ENCODE data around the gene SEC61A2. TPM values are rescaled to one million over a fixed set of nuclear protein-coding genes. Genes with fewer than 3 reads are reported as not detected.

Gene SEC61A2
- total and polyA plus RNA-seq, 2 experiments from 2014 or later, result 8.7 to 17.6 TPM

DNA sequence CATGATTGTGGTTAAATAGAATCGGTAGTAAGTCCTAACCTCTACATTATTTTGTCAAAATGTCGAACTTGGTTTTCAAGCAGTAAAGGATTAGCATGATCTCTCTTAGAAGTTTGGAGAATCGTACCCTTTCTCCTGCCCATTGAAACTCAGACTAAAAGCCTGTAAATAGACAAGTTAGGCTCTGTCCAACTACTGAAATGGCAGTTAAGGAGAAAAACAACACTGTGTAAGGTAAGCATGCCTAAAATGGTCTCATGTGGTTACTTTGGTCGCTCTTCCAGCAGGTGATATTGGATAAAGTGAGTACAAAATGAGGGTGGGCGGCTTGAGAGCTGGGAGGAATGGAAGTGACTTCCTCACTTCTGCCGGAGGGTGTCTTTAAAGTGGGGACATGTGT lies 25.0 kb downstream of the SEC61A2 start:
- peaks cover 8% of the 10 kb centered on the region; the same call in 2 of the 3 replicates for H3K36me3 Mint-ChIP-seq (ENCODE audit: low read depth)
- H3K4me3 ChIP-seq, result no peak overlapping the region
- no peaks in the 10 kb centered on the region for H3K9me2 ChIP-seq (ENCODE audit: insufficient read depth)
- H3K79me2 ChIP-seq (replicated peaks; ENCODE audit: insufficient read depth), result no peaks in the 10 kb centered on the region
- H3K27me3 ChIP-seq (ENCODE audit: insufficient read depth), result no peaks in the 10 kb centered on the region
- no peak overlapping the region for H3K4me2 ChIP-seq
- H3K4me3 Mint-ChIP-seq, result no peak overlapping the region
- DNase-seq (ENCODE audit: low spot score) (no peak), ATAC-seq (no peak)
- no peaks in the 10 kb centered on the region; the same call in 1 of the 2 replicates for H3K4me1 ChIP-seq (ENCODE audit: insufficient read depth)
- H3F3A ChIP-seq (replicated peaks; ENCODE audit: low read depth), result no peaks in the 10 kb centered on the region
- H3K9me3 Mint-ChIP-seq, result no peaks in the 10 kb centered on the region
- H3K4me1 Mint-ChIP-seq, result no peaks in the 10 kb centered on the region
- H3K36me3 ChIP-seq (ENCODE audit: insufficient read depth), result peaks cover 13% of the 10 kb centered on the region; the same call in 1 of the 2 replicates
- no peak overlapping the region for H3K27ac Mint-ChIP-seq
- no peak overlapping the region for H3K27ac ChIP-seq (ENCODE audit: low read depth)
- no peak overlapping the region for H2AFZ ChIP-seq
- peaks cover 2% of the 10 kb centered on the region for H3K27me3 Mint-ChIP-seq (ENCODE audit: insufficient read depth, low read depth, poor library complexity)
- TF ChIP-seq STAT1 (IDR thresholded peaks at IDR 0.05; ENCODE audit: unreplicated experiment), result no peak
- TF ChIP-seq ZNF462 (CRISPR knock-in tag; IDR thresholded peaks at IDR 0.05), result no peak
- TF ChIP-seq ZNF114 (CRISPR knock-in tag; IDR thresholded peaks at IDR 0.05), result no peak
- TF ChIP-seq JUNB (IDR thresholded peaks at IDR 0.05; ENCODE audit: unreplicated experiment), result no peak
- no peak for TF ChIP-seq NANOG (IDR thresholded peaks at IDR 0.05; ENCODE audit: borderline replicate concordance)
- no peak for TF ChIP-seq ETS1 (IDR thresholded peaks at IDR 0.05)
- TF ChIP-seq EZH2phosphoT487 (IDR thresholded peaks at IDR 0.05; ENCODE audit: unreplicated experiment), result no peak
- no peak for TF ChIP-seq ZNF331 (CRISPR knock-in tag; IDR thresholded peaks at IDR 0.05; ENCODE audit: low read depth)
- no peak for TF ChIP-seq EZH2 (IDR thresholded peaks at IDR 0.05; ENCODE audit: low read depth, unreplicated experiment)
- TF ChIP-seq, protein P1, sequence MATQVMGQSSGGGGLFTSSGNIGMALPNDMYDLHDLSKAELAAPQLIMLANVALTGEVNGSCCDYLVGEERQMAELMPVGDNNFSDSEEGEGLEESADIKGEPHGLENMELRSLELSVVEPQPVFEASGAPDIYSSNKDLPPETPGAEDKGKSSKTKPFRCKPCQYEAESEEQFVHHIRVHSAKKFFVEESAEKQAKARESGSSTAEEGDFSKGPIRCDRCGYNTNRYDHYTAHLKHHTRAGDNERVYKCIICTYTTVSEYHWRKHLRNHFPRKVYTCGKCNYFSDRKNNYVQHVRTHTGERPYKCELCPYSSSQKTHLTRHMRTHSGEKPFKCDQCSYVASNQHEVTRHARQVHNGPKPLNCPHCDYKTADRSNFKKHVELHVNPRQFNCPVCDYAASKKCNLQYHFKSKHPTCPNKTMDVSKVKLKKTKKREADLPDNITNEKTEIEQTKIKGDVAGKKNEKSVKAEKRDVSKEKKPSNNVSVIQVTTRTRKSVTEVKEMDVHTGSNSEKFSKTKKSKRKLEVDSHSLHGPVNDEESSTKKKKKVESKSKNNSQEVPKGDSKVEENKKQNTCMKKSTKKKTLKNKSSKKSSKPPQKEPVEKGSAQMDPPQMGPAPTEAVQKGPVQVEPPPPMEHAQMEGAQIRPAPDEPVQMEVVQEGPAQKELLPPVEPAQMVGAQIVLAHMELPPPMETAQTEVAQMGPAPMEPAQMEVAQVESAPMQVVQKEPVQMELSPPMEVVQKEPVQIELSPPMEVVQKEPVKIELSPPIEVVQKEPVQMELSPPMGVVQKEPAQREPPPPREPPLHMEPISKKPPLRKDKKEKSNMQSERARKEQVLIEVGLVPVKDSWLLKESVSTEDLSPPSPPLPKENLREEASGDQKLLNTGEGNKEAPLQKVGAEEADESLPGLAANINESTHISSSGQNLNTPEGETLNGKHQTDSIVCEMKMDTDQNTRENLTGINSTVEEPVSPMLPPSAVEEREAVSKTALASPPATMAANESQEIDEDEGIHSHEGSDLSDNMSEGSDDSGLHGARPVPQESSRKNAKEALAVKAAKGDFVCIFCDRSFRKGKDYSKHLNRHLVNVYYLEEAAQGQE (IDR thresholded peaks at IDR 0.05; ENCODE audit: unreplicated experiment), result no peak
- TF ChIP-seq CREB1 (CRISPR knock-in tag; IDR thresholded peaks at IDR 0.05; ENCODE audit: low read depth), result no peak
- 0 out of 2 replicates have a peak, but pooled peaks cover 7% of the 10 kb centered on the region for H4K20me1 ChIP-seq (replicated peaks; ENCODE audit: insufficient read depth)

Data from GM23338 (cell line).